ENCODE data around the gene PITPNM1. TPM values are rescaled to one million over a fixed set of nuclear protein-coding genes. Genes with fewer than 3 reads are reported as not detected.

The PITPNM1 gene
- total RNA-seq, 1 donor from 2014 or later: 40.5 TPM

- H3K27me3 Mint-ChIP-seq (ENCODE audit: low read depth): no peaks in the 10 kb centered on the region
- peak; percentile 82 for DNase-seq (ENCODE audit: low spot score)
- no peak overlapping the region for H3K27ac Mint-ChIP-seq (ENCODE audit: unreplicated experiment)
- no peaks in the 10 kb centered on the region for H3K9me3 Mint-ChIP-seq (ENCODE audit: low read depth)
- peaks cover 8% of the 10 kb centered on the region for H3K36me3 Mint-ChIP-seq (ENCODE audit: low read depth)
- TF ChIP-seq CTCF (IDR thresholded peaks at IDR 0.05): no peak
- peaks cover 38% of the 10 kb centered on the region for H3K4me1 Mint-ChIP-seq (ENCODE audit: low read depth)
- peak overlapping the region; percentile 49 for H3K4me3 Mint-ChIP-seq (ENCODE audit: unreplicated experiment)
Measured at GRCh38 chr11:67503119-67504004, 1.8 kb downstream of the PITPNM1 start.

DNA sequence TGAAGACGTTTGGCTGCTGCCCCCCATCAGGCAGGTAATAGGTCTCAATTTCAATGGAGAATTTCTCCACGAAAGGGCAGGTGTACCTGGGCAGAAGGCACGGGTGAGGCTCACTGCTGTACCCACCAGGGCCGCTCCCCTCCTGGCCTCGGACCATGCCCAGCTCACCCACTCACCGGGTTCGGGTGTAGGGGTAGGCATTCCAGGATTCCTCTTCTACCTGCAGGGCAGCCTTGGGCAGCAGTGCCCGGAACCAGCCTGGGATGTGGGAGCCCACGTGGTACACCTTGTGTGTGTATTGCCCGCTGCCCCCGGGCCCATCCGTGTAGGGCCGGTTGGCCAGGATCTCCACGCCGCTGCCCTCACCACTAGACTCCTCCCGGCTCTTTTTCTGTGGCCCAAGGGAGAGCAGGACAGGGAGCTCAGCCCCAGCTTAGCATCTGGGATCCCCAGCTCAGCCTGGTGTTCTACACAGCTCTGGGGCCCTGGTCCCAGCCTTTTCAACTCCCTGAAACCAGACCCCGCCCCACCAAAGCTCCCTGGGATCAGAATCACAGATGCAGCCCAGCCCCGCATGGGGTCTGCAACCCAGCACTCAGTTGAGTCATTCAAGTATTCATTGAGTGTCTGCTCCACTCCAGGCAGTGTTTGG is 2.7 kb downstream of the PITPNM1 start:
- Mint-ChIP-seq H3K36me3 (ENCODE audit: low read depth) (peaks cover 8% of the 10 kb centered on the region), H3K27ac (ENCODE audit: unreplicated experiment) (no peak overlapping the region), H3K4me3 (ENCODE audit: unreplicated experiment) (peak overlapping the region; percentile 0), H3K9me3 (ENCODE audit: low read depth) (no peaks in the 10 kb centered on the region), H3K27me3 (ENCODE audit: low read depth) (no peaks in the 10 kb centered on the region), H3K4me1 (ENCODE audit: low read depth) (peaks cover 35% of the 10 kb centered on the region)
- peak; percentile 92 for DNase-seq (ENCODE audit: low spot score)
- TF ChIP-seq CTCF (IDR thresholded peaks at IDR 0.05): no peak

DNA sequence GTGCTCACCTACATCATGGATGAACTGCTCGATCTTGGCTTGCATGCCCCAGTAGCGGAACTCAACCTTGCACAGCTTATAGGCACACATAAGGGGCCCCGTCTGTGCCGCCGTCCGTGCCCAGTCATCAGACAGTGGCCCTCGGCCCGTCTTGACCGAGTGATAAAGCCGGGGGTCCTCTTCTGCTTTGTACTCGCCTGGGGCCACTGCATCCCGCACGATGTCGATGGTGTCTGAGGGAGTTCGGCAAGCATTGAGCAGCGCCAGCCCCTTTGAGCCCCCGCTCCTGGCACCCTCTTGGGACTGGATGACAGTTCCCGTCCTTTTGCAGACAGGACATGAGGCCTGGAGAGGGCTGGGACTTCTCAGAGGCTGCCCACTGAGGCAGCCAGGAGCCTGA is 3.3 kb downstream of the PITPNM1 start:
- Mint-ChIP-seq H3K27ac (ENCODE audit: unreplicated experiment) (no peak overlapping the region), H3K4me1 (ENCODE audit: low read depth) (peaks cover 29% of the 10 kb centered on the region), H3K9me3 (ENCODE audit: low read depth) (no peaks in the 10 kb centered on the region), H3K27me3 (ENCODE audit: low read depth) (no peaks in the 10 kb centered on the region), H3K4me3 (ENCODE audit: unreplicated experiment) (no peak overlapping the region), H3K36me3 (ENCODE audit: low read depth) (peaks cover 8% of the 10 kb centered on the region)
- TF ChIP-seq CTCF (IDR thresholded peaks at IDR 0.05): no peak
- peak; percentile 79 for DNase-seq (ENCODE audit: low spot score)

DNA sequence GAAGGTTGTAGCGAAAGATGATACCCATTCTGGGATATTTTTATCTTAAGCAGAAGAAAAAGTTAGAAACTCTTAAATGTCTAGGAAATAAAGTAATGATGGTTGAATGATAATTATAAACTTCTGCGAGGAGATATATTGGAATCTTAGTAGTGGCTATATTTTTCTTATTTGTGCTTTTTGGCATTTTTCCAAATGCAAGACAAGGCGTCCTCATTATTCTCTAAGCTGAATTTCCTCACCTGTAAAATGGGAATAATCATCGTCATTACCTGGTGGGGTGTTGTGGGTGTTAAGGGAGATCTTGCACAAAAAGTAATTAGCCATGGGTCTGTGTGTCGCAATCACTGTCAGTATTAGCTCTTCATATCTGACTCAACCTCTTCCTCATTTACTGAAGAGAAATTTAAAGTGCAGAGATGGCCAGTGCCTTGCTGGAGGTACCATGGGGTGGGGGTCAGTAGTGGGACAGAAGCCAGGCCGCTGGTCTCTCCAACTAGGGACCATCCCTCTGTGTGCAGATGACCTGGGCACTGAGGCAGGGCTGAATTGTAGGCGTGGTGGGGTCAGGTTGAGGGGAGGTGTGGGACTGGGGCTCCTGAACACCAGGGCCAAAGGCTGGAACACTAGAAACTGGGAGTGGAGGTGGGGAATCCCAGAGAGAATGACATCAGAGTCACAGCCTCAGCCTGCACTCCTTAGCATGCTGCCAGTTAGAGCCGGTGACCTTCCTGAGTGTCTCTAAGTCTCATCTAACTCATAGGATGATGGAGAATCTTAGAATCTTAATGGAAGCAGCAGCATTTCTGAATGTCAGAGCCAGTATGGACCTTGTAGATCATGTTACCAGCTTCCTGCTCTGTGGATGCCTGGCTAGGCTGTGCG is 4.1 kb downstream of the PITPNM1 start:
- H3K4me3 Mint-ChIP-seq (ENCODE audit: unreplicated experiment): no peak overlapping the region
- no peak for DNase-seq (ENCODE audit: low spot score)
- H3K27ac Mint-ChIP-seq (ENCODE audit: unreplicated experiment): no peak overlapping the region

More for the DNA sequence above, 4.1 kb downstream of the PITPNM1 start:
- H3K27me3 Mint-ChIP-seq (ENCODE audit: low read depth): no peaks in the 10 kb centered on the region
- H3K4me1 Mint-ChIP-seq (ENCODE audit: low read depth): peaks cover 21% of the 10 kb centered on the region
- no peak for TF ChIP-seq CTCF (IDR thresholded peaks at IDR 0.05)
- H3K9me3 Mint-ChIP-seq (ENCODE audit: low read depth): no peaks in the 10 kb centered on the region
- H3K36me3 Mint-ChIP-seq (ENCODE audit: low read depth): peaks cover 8% of the 10 kb centered on the region

Data from chondrocyte (in vitro differentiated cells).